Measurements from ENCODE around the gene SLC19A3.

The SLC19A3 gene

DNA sequence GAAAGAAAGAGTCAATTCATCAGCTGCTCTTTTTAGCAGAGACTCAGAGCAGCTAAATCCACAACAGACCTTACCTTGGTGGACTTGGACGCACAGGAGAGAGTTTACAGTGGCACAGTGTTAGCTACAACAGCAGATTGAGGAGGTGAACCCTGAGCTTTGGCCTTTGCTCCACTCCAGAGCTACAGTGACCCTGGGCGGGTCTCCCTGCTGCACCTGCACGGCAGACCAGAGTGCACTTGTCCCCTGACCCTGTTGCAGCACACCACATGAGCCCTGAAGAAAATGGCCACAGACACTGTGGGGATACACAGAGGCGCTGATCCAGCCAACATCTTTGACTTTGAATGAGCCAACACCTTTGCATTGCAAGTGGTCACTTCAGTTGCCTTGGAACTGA lies 11.0 kb downstream of the SLC19A3 start:
- Histone ChIP-seq H3K27ac (ENCODE audit: low read depth, low read length, poor library complexity, severe bottlenecking) (no peak overlapping the region), H3K27me3 (ENCODE audit: insufficient read depth, low read length) (no peaks in the 10 kb centered on the region), H3K4me3 (ENCODE audit: low read depth, low read length, poor library complexity, severe bottlenecking) (no peak overlapping the region), H3F3A (ENCODE audit: insufficient read depth, low read length) (no peaks in the 10 kb centered on the region), H3K9me3 (ENCODE audit: low read length) (no peaks in the 10 kb centered on the region), H4K20me1 (ENCODE audit: insufficient read depth, low read length) (no peaks in the 10 kb centered on the region), H3K79me2 (ENCODE audit: insufficient read depth, low read length) (no peaks in the 10 kb centered on the region), H3K36me3 (ENCODE audit: insufficient read depth, low read length) (no peaks in the 10 kb centered on the region), H3K9me2 (ENCODE audit: low read depth, low read length) (no peaks in the 10 kb centered on the region), H3K4me2 (ENCODE audit: low read length) (no peak overlapping the region), H2AFZ (ENCODE audit: low read length) (no peak overlapping the region), H3K9ac (ENCODE audit: low read length) (no peak overlapping the region), H3K4me1 (ENCODE audit: insufficient read depth, low read length, severe bottlenecking) (no peaks in the 10 kb centered on the region)
- no peak for TF ChIP-seq EZH2 (IDR thresholded peaks at IDR 0.05; ENCODE audit: borderline replicate concordance, low read length)
- TF ChIP-seq, protein P1, sequence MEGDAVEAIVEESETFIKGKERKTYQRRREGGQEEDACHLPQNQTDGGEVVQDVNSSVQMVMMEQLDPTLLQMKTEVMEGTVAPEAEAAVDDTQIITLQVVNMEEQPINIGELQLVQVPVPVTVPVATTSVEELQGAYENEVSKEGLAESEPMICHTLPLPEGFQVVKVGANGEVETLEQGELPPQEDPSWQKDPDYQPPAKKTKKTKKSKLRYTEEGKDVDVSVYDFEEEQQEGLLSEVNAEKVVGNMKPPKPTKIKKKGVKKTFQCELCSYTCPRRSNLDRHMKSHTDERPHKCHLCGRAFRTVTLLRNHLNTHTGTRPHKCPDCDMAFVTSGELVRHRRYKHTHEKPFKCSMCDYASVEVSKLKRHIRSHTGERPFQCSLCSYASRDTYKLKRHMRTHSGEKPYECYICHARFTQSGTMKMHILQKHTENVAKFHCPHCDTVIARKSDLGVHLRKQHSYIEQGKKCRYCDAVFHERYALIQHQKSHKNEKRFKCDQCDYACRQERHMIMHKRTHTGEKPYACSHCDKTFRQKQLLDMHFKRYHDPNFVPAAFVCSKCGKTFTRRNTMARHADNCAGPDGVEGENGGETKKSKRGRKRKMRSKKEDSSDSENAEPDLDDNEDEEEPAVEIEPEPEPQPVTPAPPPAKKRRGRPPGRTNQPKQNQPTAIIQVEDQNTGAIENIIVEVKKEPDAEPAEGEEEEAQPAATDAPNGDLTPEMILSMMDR (IDR thresholded peaks at IDR 0.05; ENCODE audit: low read length), result no peak

- Histone ChIP-seq H3K9me3 (ENCODE audit: low read length) (no peaks in the 10 kb centered on the region), H2AFZ (ENCODE audit: low read length) (no peak overlapping the region), H3K4me3 (ENCODE audit: low read depth, low read length, poor library complexity, severe bottlenecking) (no peak overlapping the region), H3F3A (ENCODE audit: insufficient read depth, low read length) (no peaks in the 10 kb centered on the region), H3K4me1 (ENCODE audit: insufficient read depth, low read length, severe bottlenecking) (no peaks in the 10 kb centered on the region), H3K27ac (ENCODE audit: low read depth, low read length, poor library complexity, severe bottlenecking) (no peak overlapping the region), H4K20me1 (ENCODE audit: insufficient read depth, low read length) (no peaks in the 10 kb centered on the region), H3K9me2 (ENCODE audit: low read depth, low read length) (no peaks in the 10 kb centered on the region), H3K36me3 (ENCODE audit: insufficient read depth, low read length) (no peaks in the 10 kb centered on the region), H3K4me2 (ENCODE audit: low read length) (no peak overlapping the region), H3K27me3 (ENCODE audit: insufficient read depth, low read length) (no peaks in the 10 kb centered on the region; the same call in 1 of the 2 replicates), H3K9ac (ENCODE audit: low read length) (no peak overlapping the region), H3K79me2 (ENCODE audit: insufficient read depth, low read length) (no peaks in the 10 kb centered on the region)
- TF ChIP-seq, protein P1 (IDR thresholded peaks at IDR 0.05; ENCODE audit: low read length), result no peak
- no peak for TF ChIP-seq EZH2 (IDR thresholded peaks at IDR 0.05; ENCODE audit: borderline replicate concordance, low read length)
Measured at GRCh38 chr2:227703961-227704360, 13.9 kb downstream of the SLC19A3 start.

DNA sequence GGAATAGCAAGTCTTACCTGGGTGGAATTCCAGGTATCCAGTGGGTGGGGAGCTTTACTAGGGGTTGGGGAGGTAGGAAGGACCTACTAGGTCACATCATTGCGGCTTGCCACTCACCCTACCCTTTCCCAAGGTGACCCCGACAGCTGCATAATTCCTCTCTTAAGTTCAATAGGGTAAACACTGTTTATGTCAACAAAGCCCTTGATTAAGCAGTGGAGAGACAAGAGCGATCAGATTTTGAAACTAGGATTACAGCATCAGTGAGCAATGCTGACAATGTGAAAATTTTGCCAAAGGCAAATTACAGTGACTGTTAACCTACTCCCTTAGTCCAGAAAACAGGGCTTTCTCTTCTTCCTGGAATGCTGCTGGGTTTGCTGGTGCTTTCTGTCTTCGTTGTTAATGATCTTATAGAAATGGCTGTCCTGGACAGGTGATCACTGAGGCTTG lies 14.5 kb downstream of the SLC19A3 start:
- H3K4me1 ChIP-seq (ENCODE audit: insufficient read depth, low read length, severe bottlenecking), result no peaks in the 10 kb centered on the region
- H3K79me2 ChIP-seq (ENCODE audit: insufficient read depth, low read length), result no peaks in the 10 kb centered on the region
- no peak overlapping the region for H3K4me2 ChIP-seq (ENCODE audit: low read length)
- no peaks in the 10 kb centered on the region for H3K9me3 ChIP-seq (ENCODE audit: low read length)
- no peaks in the 10 kb centered on the region for H3K9me2 ChIP-seq (ENCODE audit: low read depth, low read length)
- no peaks in the 10 kb centered on the region for H3K36me3 ChIP-seq (ENCODE audit: insufficient read depth, low read length)
- no peak overlapping the region for H3K9ac ChIP-seq (ENCODE audit: low read length)
- no peaks in the 10 kb centered on the region; the same call in 1 of the 2 replicates for H3K27me3 ChIP-seq (ENCODE audit: insufficient read depth, low read length)
- H2AFZ ChIP-seq (ENCODE audit: low read length), result no peak overlapping the region
- no peak overlapping the region for H3K4me3 ChIP-seq (ENCODE audit: low read depth, low read length, poor library complexity, severe bottlenecking)
- no peaks in the 10 kb centered on the region for H3F3A ChIP-seq (ENCODE audit: insufficient read depth, low read length)
- TF ChIP-seq EZH2 (IDR thresholded peaks at IDR 0.05; ENCODE audit: borderline replicate concordance, low read length), result no peak
- TF ChIP-seq, protein P1 (IDR thresholded peaks at IDR 0.05; ENCODE audit: low read length), result no peak
- H3K27ac ChIP-seq (ENCODE audit: low read depth, low read length, poor library complexity, severe bottlenecking), result no peak overlapping the region
- no peaks in the 10 kb centered on the region for H4K20me1 ChIP-seq (ENCODE audit: insufficient read depth, low read length)

All from OCI-LY1 (cell line).